PC-3 (cell line): ENCODE results near the gene MED15. TPM values are rescaled to one million over a fixed set of nuclear protein-coding genes. Genes with fewer than 3 reads are reported as not detected.

Experiments used
- ATAC-seq: fragments of 200-7000 bp; cut with Tn5 transposase; 2 replicates; pipeline ENCODE4 v1.9.1; 2020; ENCODE audit warnings: mild to moderate bottlenecking, moderate library complexity
- BruUV-seq: library from RNA; stranded (reverse); fragments of 400-500 nt; replicated peaks from 2 replicates; lab custom pipeline; 2021; lab: Mats Ljungman, UMichigan
- CTCF ChIA-PET: fragments of 300-600 bp; sonication (Branson Sonifier 250); formaldehyde crosslinking; loops from one replicate; lab custom pipeline; 2022; ENCODE audit warnings: antibody characterized with exemption; lab: Charles Lee
- POLR2A ChIA-PET: fragments of 300-600 bp; sonication (Branson Sonifier 250); formaldehyde crosslinking; loops from one replicate; lab custom pipeline; 2022; ENCODE audit warnings: antibody characterized with exemption; ENCODE audit not compliant: unreplicated experiment; lab: Charles Lee
- DNase-seq: peaks from one replicate; pipeline ENCODE4 v3.0.0-alpha.2; 2015
- H2AFZ ChIP-seq: fragments of 300-600 bp; sonication (generic); 2 replicates; pipeline ENCODE4 v1.6.0; 2016; ENCODE audit warnings: antibody characterized with exemption, low read length
- H3F3A ChIP-seq: fragments of 300-600 bp; sonication (generic); one replicate; pipeline ENCODE4 v1.6.0; 2017; ENCODE audit warnings: antibody characterized with exemption, low read length, control low read depth, mild to moderate bottlenecking; ENCODE audit not compliant: unreplicated experiment
- H3K27ac ChIP-seq: fragments of 300-600 bp; sonication (generic); 2 replicates; pipeline ENCODE4 v1.5.1; 2016; ENCODE audit warnings: mild to moderate bottlenecking, low read length
- H3K27me3 ChIP-seq: fragments of 300-600 bp; sonication (generic); 2 replicates; pipeline ENCODE4 v1.6.1; 2016; ENCODE audit warnings: low read length, mixed read lengths
- H3K36me3 ChIP-seq: fragments of 300-600 bp; sonication (generic); 2 replicates; pipeline ENCODE4 v1.6.1; 2016; ENCODE audit warnings: low read depth, mixed run types, low read length, mixed read lengths
- H3K4me1 ChIP-seq: fragments of 300-600 bp; sonication (generic); 2 replicates; pipeline ENCODE4 v1.5.1; 2016; ENCODE audit warnings: low read length; ENCODE audit not compliant: insufficient read depth
- H3K4me2 ChIP-seq: fragments of 300-600 bp; sonication (generic); 2 replicates; pipeline ENCODE4 v1.6.0; 2016; ENCODE audit warnings: low read length
- H3K4me3 ChIP-seq: fragments of 300-600 bp; sonication (generic); 2 replicates; pipeline ENCODE4 v1.5.1; 2016; ENCODE audit warnings: mild to moderate bottlenecking, low read length, mixed read lengths
- H3K79me2 ChIP-seq: fragments of 300-600 bp; sonication (generic); 2 replicates; pipeline ENCODE4 v1.6.1; 2017; ENCODE audit warnings: low read length, mixed read lengths
- H3K9ac ChIP-seq: fragments of 300-600 bp; sonication (generic); 2 replicates; pipeline ENCODE4 v1.6.0; 2016; ENCODE audit warnings: mild to moderate bottlenecking, low read length
- H3K9me2 ChIP-seq: fragments of 300-600 bp; sonication (generic); replicated peaks from 2 replicates; pipeline ENCODE4 v1.6.1; 2016; ENCODE audit warnings: mixed run types, low read length, mixed read lengths
- H3K9me3 ChIP-seq: fragments of 300-600 bp; sonication (generic); 2 replicates; pipeline ENCODE4 v1.6.1; 2016; ENCODE audit warnings: low read length, mixed read lengths
- H4K20me1 ChIP-seq: fragments of 300-600 bp; sonication (generic); 2 replicates; pipeline ENCODE4 v1.6.1; 2016; ENCODE audit warnings: low read length, mixed read lengths
- EZH2 ChIP-seq: fragments of 300-600 bp; sonication (generic); IDR thresholded peaks from one replicate; pipeline ENCODE4 v1.6.1; 2017; ENCODE audit warnings: antibody characterized with exemption, mild to moderate bottlenecking, low read length; ENCODE audit not compliant: unreplicated experiment
- EZH2phosphoT487 ChIP-seq: fragments of 300-600 bp; sonication (generic); IDR thresholded peaks from 2 replicates; pipeline ENCODE4 v1.6.1; 2018; ENCODE audit warnings: mild to moderate bottlenecking, antibody characterized with exemption, low read length, borderline replicate concordance
- intact Hi-C: fragments of 100-400 bp; cut with micrococcal nuclease; formaldehyde crosslinking; loops from 2 replicates; pipeline ENCODE4 v1.9.0; 2023
- total RNA-seq: library from RNA; depleted of rRNA; stranded (reverse); fragments of >200 nt; gene quantifications from 2 replicates; pipeline ENCODE4 v1.2.3, GENCODE V29; 2014
- TF ChIP-seq, protein P1 (sequence below): fragments of 300-600 bp; sonication (generic); conservative IDR thresholded peaks from 2 replicates; pipeline ENCODE4 v1.5.1; 2017; ENCODE audit warnings: antibody characterized with exemption, low read depth, mild to moderate bottlenecking, low read length

MED15 gene
- total RNA-seq, 1 experiment from 2014 or later = 55.9 TPM

DNA sequence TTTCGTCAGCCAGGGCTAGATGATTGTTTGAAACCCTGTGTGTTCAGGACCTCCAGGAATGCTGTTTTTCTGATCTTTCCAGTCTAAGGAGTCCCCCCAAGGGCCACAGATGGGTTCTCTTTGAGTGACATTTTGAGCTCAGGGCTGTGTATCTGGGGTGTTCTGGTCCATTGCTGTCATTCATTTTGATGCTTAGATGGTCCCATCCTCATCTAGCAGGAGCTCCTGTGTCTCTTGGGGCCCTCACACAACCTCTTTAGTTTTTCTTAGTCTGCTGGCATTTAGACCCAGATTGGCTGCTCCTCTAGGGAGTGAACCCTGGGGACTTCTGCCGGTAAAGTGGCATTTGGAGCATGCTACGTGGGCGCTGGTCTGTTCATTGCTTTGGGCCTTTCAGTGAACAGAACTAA is 39.1 kb downstream of the MED15 start:
- DNase-seq = no peak
- no TSS peak for BruUV-seq
- ChIA-PET CTCF (no interaction called here), POLR2A (no interaction called here)
- Histone ChIP-seq H3K9ac (no peak overlapping the region), H3K4me1 (no peaks in the 10 kb centered on the region), H3K79me2 (peaks cover 88% of the 10 kb centered on the region), H3K27ac (no peak overlapping the region), H3K9me3 (no peaks in the 10 kb centered on the region), H3F3A (no peaks in the 10 kb centered on the region), H3K4me3 (no peak overlapping the region), H3K4me2 (no peak overlapping the region), H3K9me2 (no peaks in the 10 kb centered on the region), H3K27me3 (no peaks in the 10 kb centered on the region), H3K36me3 (peaks cover 23% of the 10 kb centered on the region; the same call in 1 of the 2 replicates), H2AFZ (no peak overlapping the region), H4K20me1 (peaks cover 8% of the 10 kb centered on the region; the same call in 1 of the 2 replicates)
- intact Hi-C loops = no loop called here
- TF ChIP-seq EZH2 (no peak), EZH2phosphoT487 (no peak)
- TF ChIP-seq, protein P1, sequence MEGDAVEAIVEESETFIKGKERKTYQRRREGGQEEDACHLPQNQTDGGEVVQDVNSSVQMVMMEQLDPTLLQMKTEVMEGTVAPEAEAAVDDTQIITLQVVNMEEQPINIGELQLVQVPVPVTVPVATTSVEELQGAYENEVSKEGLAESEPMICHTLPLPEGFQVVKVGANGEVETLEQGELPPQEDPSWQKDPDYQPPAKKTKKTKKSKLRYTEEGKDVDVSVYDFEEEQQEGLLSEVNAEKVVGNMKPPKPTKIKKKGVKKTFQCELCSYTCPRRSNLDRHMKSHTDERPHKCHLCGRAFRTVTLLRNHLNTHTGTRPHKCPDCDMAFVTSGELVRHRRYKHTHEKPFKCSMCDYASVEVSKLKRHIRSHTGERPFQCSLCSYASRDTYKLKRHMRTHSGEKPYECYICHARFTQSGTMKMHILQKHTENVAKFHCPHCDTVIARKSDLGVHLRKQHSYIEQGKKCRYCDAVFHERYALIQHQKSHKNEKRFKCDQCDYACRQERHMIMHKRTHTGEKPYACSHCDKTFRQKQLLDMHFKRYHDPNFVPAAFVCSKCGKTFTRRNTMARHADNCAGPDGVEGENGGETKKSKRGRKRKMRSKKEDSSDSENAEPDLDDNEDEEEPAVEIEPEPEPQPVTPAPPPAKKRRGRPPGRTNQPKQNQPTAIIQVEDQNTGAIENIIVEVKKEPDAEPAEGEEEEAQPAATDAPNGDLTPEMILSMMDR = no peak
- ATAC-seq = no peak

DNA sequence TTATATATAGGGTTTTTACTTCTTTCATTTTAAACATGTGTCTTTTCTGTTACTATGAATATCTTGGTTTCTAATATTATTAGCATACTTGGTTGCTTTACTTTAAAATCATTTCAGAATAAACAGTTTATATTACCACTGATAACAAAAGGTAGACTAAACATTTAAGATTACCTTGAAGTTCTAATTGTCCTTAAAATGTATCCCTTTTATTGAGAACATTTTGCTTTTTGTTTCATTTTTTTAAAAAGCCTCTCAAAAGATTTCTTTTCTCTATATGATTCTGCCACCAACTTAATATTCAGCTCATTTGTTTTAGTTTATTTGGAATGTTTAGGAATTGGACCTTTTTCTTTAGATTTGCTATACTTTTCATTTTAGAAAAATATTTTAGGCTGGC is 39.6 kb downstream of the MED15 start:
- Histone ChIP-seq H3K79me2 (peaks cover 89% of the 10 kb centered on the region), H2AFZ (no peak overlapping the region), H3F3A (no peaks in the 10 kb centered on the region), H3K9me2 (no peaks in the 10 kb centered on the region), H3K9ac (no peak overlapping the region), H3K36me3 (peaks cover 25% of the 10 kb centered on the region; the same call in 1 of the 2 replicates), H3K27me3 (no peaks in the 10 kb centered on the region), H3K27ac (no peak overlapping the region), H3K4me1 (no peaks in the 10 kb centered on the region), H4K20me1 (peaks cover 8% of the 10 kb centered on the region; the same call in 1 of the 2 replicates), H3K4me3 (no peak overlapping the region), H3K9me3 (no peaks in the 10 kb centered on the region), H3K4me2 (no peak overlapping the region)
- ATAC-seq (no peak), DNase-seq (no peak)
- no TSS peak for BruUV-seq
- CTCF ChIA-PET = no interaction called here
- TF ChIP-seq, protein P1 = no peak
- no peak for TF ChIP-seq EZH2
- no peak for TF ChIP-seq EZH2phosphoT487
- intact Hi-C loops = no loop called here
- POLR2A ChIA-PET = no interaction called here

DNA sequence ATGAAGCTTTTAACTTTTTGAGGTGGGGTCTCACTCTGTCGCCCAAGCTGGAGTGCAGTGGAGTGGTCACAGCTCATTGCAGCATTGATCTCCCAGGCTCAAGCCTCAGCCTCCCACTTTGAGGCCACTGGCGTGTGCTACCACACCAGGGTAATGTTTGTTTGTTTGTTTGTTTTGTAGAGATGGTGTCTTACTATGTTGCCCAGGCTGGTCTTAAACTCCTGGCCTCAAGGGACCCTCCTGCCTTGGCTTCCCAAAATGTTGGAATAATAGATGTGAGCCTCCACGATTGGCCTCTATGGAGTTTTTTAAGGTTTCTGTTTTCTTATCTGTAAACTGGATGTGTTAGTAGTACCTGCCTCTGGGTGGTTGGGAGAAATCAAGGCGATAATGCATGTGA is 41.4 kb downstream of the MED15 start:
- CTCF ChIA-PET = no interaction called here
- Histone ChIP-seq H3K4me2 (no peak overlapping the region), H4K20me1 (peaks cover 8% of the 10 kb centered on the region; the same call in 1 of the 2 replicates)

More for the DNA sequence above, 41.4 kb downstream of the MED15 start:
- Histone ChIP-seq H3K79me2 (peaks cover 87% of the 10 kb centered on the region), H3K9me3 (no peaks in the 10 kb centered on the region), H3K27ac (no peak overlapping the region), H3K4me3 (no peak overlapping the region), H2AFZ (no peak overlapping the region), H3K4me1 (no peaks in the 10 kb centered on the region), H3K9me2 (no peaks in the 10 kb centered on the region), H3K27me3 (no peaks in the 10 kb centered on the region), H3F3A (no peaks in the 10 kb centered on the region), H3K36me3 (peaks cover 32% of the 10 kb centered on the region), H3K9ac (no peak overlapping the region)
- DNase-seq = no peak
- no TSS peak for BruUV-seq
- no peak for ATAC-seq
- intact Hi-C loops = no loop called here
- POLR2A ChIA-PET = no interaction called here
- no peak for TF ChIP-seq EZH2phosphoT487
- TF ChIP-seq EZH2 = no peak
- TF ChIP-seq, protein P1 = no peak
